Stimulated activated CD4-positive, alpha-beta T cell treated with anti-CD3 and anti-CD28 coated beads, Interleukin-1b, Interleukin-23, amount 100 ng/mL, for 4 hours (primary cell): ENCODE data around the gene COL23A1.
"Not testable (repeated sequence)": the region's sequence is repeated elsewhere in the genome, so short reads cannot be mapped to it uniquely, and the experiment has no call there.

Source experiments
- DNase-seq, 2 donors: peaks; one replicate each; pipeline ENCODE4 v3.0.0-alpha.2; 2020; ENCODE audit warnings: low read depth in 2 of 2

COL23A1 gene

DNA sequence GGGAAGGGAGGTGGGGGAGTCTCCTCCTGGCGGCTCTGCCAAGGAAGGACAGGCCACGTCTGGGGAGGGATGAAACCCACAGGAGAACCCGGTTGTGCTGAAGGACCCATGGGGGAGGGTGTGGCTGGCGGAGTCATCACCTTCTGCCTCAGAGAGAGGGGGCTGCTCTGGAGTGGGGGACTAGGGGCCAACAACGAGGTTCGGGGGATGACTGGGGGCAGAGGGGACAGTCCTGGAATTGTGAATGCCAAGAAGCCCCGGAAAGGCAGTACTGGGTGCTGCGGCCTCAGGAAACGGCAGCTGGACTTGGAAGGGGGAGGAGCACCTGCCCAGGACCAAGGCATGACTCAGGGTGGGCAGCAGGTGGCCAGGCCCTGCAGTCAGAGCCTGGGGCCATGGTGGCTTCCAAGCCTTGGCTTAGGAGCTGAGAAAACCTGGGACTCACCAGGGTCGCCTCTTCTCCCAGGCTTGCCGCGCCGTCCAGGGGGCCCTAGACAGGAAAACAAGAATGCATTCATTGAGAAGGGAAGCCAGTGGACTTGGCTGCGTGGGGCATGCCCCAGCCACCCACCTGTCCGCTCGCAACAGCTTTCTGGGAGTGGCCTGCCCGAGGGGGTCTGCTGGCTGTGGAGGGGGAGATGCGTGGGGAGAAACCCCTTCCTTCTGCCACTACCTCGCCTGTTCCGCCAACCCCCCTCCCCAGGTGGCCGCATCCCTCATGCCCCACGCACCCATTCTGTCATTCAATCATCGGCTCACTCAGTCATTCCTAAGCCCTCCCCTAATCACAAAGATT is 283.6 kb downstream of the COL23A1 start:
- DNase-seq: no peak

GRCh38 chr5:178305801-178306200 is 284.4 kb downstream of the COL23A1 start:
- DNase-seq: no peak

- no peak for DNase-seq
Observed at GRCh38 chr5:178304761-178305645, 285.2 kb downstream of the COL23A1 start.

GRCh38 chr5:178304016-178304415 is 286.2 kb downstream of the COL23A1 start:
- no peak for DNase-seq

GRCh38 chr5:178302321-178302720 is 287.9 kb downstream of the COL23A1 start:
- DNase-seq: not testable (repeated sequence)

GRCh38 chr5:178301641-178302040 is 288.6 kb downstream of the COL23A1 start:
- no peak for DNase-seq

- DNase-seq: no peak
Observed at GRCh38 chr5:178298283-178298807, 291.8 kb downstream of the COL23A1 start.

DNA sequence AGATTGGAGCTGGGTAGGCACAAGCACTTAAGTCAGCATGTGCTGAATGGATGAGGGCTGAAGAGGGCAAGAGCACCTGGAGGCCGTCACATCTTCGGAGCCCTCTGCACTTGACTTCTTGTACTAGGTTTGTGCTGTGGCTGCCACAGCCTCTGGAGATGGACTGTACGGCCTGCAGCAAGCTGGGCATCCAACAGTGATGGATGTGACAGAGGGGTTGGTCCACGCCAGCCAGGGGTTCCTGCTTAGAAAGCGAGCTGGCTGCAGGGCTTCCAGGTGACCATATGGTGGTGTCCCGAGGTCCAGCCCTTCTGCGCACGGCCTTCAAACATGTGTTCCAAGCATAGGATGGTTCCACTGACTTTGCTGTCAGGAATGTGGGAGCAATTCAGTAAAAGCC is 292.4 kb downstream of the COL23A1 start:
- no peak for DNase-seq

- DNase-seq: no peak
Observed at GRCh38 chr5:178296066-178296465, 294.1 kb downstream of the COL23A1 start.

DNA sequence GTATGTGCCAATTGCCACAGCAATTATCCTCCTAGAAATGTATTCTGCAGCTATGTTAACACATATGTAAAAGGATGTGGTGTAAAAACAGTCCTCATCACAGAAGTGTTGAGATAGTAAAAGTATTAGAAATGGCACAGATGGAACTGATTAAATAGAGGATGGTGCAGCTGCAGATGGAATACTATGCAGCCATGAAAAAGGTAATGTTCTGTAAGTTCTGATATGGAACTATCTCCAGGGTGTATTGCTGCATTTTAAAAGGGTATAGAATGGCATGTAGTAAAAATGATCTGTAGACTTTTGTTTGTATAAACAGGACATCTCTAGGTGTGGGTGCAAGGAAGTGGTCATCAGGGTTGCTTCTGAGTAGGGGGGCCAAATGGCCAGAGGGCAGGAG is 294.6 kb downstream of the COL23A1 start:
- DNase-seq: no peak

DNA sequence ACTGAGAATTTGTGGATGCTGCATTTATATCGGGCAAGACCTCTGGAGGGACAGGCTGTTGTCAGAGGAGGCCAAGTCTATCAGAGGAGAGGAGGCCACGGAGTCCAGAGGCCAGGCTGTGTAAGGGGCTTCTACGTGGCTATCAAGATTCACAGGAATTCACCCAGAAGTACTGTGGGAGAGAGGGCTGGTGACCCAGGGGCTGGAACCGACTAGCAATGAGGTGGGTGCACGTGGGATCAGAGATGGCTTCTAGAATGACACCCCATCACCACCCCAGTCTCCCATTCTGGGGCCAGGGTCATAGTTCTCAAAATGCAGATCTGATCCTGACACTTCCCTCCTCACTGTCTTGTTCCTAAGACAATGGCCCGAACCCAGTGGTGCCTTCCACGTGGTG is 296.4 kb downstream of the COL23A1 start:
- no peak for DNase-seq

GRCh38 chr5:178293400-178293799 is 296.8 kb downstream of the COL23A1 start:
- DNase-seq: no peak

GRCh38 chr5:178292826-178293205 is 297.4 kb downstream of the COL23A1 start:
- DNase-seq: no peak

GRCh38 chr5:178291969-178292825 is 298.0 kb downstream of the COL23A1 start:
- DNase-seq: no peak

DNA sequence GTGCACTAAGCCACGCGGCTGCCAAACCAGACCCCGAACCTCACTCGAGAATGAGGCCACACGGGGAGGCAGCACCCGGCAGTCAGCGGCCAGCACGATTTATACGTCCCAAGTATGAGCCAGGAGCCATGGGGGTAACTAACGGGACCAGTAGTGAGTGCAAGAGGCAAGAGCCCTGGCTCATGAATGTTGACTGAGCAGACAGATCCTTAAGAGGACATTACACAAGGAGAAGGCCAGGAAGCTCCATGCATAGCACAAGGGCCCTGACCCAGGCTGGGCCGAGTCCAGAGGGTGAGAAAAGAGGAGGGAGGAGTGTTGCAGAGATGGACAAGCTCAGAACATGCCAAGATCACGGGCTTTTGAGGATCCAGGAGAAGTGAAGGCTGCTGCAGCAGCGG is 299.0 kb downstream of the COL23A1 start:
- no peak for DNase-seq

- DNase-seq: no peak
Observed at GRCh38 chr5:178290376-178290775, 299.8 kb downstream of the COL23A1 start.

- no peak for DNase-seq
Observed at GRCh38 chr5:178289438-178289837, 300.8 kb downstream of the COL23A1 start.

DNA sequence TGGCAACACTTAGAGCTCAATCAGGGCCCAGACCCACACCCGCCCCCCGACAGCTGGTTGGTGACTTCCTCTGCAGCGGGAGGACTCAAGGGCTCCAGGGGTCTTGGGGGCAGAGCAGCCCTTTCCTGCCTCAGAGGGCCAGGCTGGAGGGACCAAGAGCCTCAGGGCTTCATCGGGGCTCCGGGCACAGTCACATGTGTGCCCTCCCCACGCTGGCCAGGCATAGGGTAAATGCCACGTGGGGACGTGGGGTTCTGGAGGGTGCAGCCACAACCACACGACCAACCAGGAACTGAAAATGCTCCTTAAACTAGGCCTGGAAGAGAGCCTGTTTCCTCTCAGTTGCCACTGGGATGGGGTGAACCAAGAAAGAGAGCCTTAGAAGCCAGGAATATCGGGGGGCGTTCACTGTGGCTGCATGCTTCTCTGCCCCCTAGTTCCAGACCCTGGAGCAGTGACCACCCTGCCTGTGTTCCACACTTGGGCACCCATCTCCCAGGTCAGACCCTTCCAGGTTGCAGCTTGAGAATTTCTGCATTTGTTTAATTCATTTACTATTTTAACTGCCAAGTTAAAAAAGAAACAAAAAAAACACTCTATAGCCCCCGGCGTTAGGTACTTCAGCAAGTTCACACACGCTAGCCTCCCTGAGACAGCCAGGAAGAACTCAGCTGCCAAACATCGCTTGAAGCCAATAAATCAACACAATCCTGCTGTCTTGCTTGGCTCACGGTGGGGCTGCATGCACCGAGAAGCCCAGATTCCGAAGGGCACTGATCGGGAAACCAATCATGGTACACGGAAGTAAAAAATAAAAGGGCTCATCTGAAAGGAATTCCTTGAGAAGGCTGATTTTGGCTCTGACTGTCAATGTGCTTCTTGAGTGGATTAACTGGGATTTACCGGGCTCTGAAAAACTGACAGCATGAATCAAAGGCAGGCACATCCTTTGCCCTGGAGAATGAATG is 301.5 kb downstream of the COL23A1 start:
- no peak for DNase-seq

- no peak for DNase-seq
Observed at GRCh38 chr5:178287791-178288105, 302.4 kb downstream of the COL23A1 start.

GRCh38 chr5:178287091-178287790 is 303.0 kb downstream of the COL23A1 start:
- DNase-seq: no peak
